SK-N-DZ (cell line): ENCODE measurements around the gene PRKRIP1.
"Not testable (repeated sequence)": the region's sequence is repeated elsewhere in the genome, so short reads cannot be mapped to it uniquely, and the experiment has no call there.

Experiments used
- DNase-seq: peaks from one replicate; pipeline ENCODE4 v3.0.0-alpha.2; 2015; ENCODE audit warnings: low spot score

Gene PRKRIP1

GRCh38 chr7:102431617-102432298 is 35.6 kb downstream of the PRKRIP1 start:
- no peak for DNase-seq

GRCh38 chr7:102432442-102433218 is 36.5 kb downstream of the PRKRIP1 start:
- DNase-seq: no peak

- peak; percentile 56 for DNase-seq
Observed at GRCh38 chr7:102433219-102434038, 37.3 kb downstream of the PRKRIP1 start, which contains the start of gene ORAI2. ORAI2 (plus strand) TSS chr7:102433575; CDS start chr7:102438957, 5,382 bp downstream.

GRCh38 chr7:102434039-102434486 is 37.9 kb downstream of the PRKRIP1 start:
- DNase-seq: no peak

- DNase-seq: no peak
Observed at GRCh38 chr7:102436118-102436517, 40.0 kb downstream of the PRKRIP1 start.

- DNase-seq: no peak
Observed at GRCh38 chr7:102439963-102440795, 44.0 kb downstream of the PRKRIP1 start.

- no peak for DNase-seq
Observed at GRCh38 chr7:102444961-102445673, 49.0 kb downstream of the PRKRIP1 start.

- no peak for DNase-seq
Observed at GRCh38 chr7:102445674-102446071, 49.5 kb downstream of the PRKRIP1 start.

- no peak for DNase-seq
Observed at GRCh38 chr7:102446387-102447156, 50.4 kb downstream of the PRKRIP1 start.

GRCh38 chr7:102447311-102447710 is 51.1 kb downstream of the PRKRIP1 start:
- no peak for DNase-seq

- DNase-seq: no peak
Observed at GRCh38 chr7:102449136-102449535, 53.0 kb downstream of the PRKRIP1 start.

GRCh38 chr7:102450242-102450641 is 54.1 kb downstream of the PRKRIP1 start:
- DNase-seq: no peak

GRCh38 chr7:102451371-102452054 is 55.4 kb downstream of the PRKRIP1 start:
- peak; percentile 86 for DNase-seq

- no peak for DNase-seq
Observed at GRCh38 chr7:102452451-102452850, 56.3 kb downstream of the PRKRIP1 start.

GRCh38 chr7:102453319-102453718 is 57.2 kb downstream of the PRKRIP1 start:
- no peak for DNase-seq

GRCh38 chr7:102454468-102454867 is 58.3 kb downstream of the PRKRIP1 start:
- no peak for DNase-seq

- DNase-seq: not testable (repeated sequence)
Observed at GRCh38 chr7:102454932-102455331, 58.8 kb downstream of the PRKRIP1 start.

GRCh38 chr7:102455596-102455995 is 59.4 kb downstream of the PRKRIP1 start:
- no peak for DNase-seq

GRCh38 chr7:102456327-102456726 is 60.2 kb downstream of the PRKRIP1 start:
- DNase-seq: no peak
